Ovary (tissue), 9 donors: Measurements from ENCODE around the gene STK24. TPM values are rescaled to one million over a fixed set of nuclear protein-coding genes. Genes with fewer than 3 reads are reported as not detected.

Experiments
- DNase-seq, 5 donors: peaks; one replicate each; pipeline ENCODE4 v3.0.0-alpha.2; 2019 to 2020
- H3K27ac ChIP-seq, 2 donors: fragments of 200-600 bp; one replicate each; pipeline versions ENCODE4 v1.5.1 to v1.8.0; 2019 to 2022
- H3K27me3 ChIP-seq: fragments of 200-600 bp; one replicate; pipeline ENCODE4 v1.8.0; 2022
- H3K36me3 ChIP-seq: fragments of 200-600 bp; sonication (generic); one replicate; pipeline ENCODE4 v1.5.1; 2019
- H3K4me1 ChIP-seq: one replicate; pipeline ENCODE4 v1.8.1; 2013; ENCODE audit warnings: mild to moderate bottlenecking, moderate library complexity; ENCODE audit not compliant: insufficient read depth
- H3K4me3 ChIP-seq: fragments of 200-600 bp; sonication (generic); one replicate; pipeline ENCODE4 v1.5.1; 2017
- H3K9me3 ChIP-seq, 2 donors: fragments of 200-600 bp in 1 of 2; sonication (generic) in 1 of 2; one replicate each; pipeline versions ENCODE4 v1.5.1 to v1.8.1; 2013 to 2019; ENCODE audit warnings: mild to moderate bottlenecking in 1 of 2, moderate library complexity in 1 of 2
- EP300 ChIP-seq: sonication (generic); formaldehyde crosslinking; IDR thresholded peaks from one replicate; pipeline ENCODE4 v1.6.1; 2017; ENCODE audit warnings: antibody characterized with exemption
- POLR2A ChIP-seq: fragments of 450-650 bp; IDR thresholded peaks from one replicate; pipeline ENCODE4 v1.6.1; 2017; ENCODE audit warnings: antibody characterized with exemption, mild to moderate bottlenecking, moderate library complexity
- WGBS, 3 donors: extraction: QIAGEN DNeasy Blood & Tissue Kit in 1 of 3; methylation state at CpG; one replicate each; pipeline versions ENCODE4 v1.1.5 to v1.1.7; 2013 to 2017; 5-methylcytosine and 5-hydroxymethylcytosine counted together
- intact Hi-C, 4 donors: fragments of 100-400 bp; cut with DNase I; formaldehyde crosslinking; loops; one replicate each; pipeline versions ENCODE4 v1.11.0 to v1.15.1; 2022 to 2023
- polyA plus RNA-seq, 2 donors: library from polyadenylated mRNA; stranded (reverse); fragments of 200-250 nt in 1 of 2; fragments of 350-450 nt in 1 of 2; fragmentation: Illumina TruSeq in 1 of 2; extraction: RNeasy Lipid Tissue Mini Kit (QIAGEN cat#74804) in 1 of 2; gene quantifications; one replicate each; pipeline ENCODE4 v1.2.3, GENCODE V29; 2013 to 2014
- total RNA-seq, 7 donors: library from RNA; depleted of rRNA in 2 of 7; stranded (reverse); fragments of >200 nt in 2 of 7; fragmentation: NEBNext Ultra II Directional in 3 of 7; extraction: Animal tissue kit (Norgen Biotek cat#: 25700) in 3 of 7; gene quantifications; one replicate each; pipeline versions ENCODE4 v1.1.0 to v1.2.4, GENCODE V29; 2016 to 2023
- TF ChIP-seq, protein P1 (sequence below), 3 donors: fragments of 450-650 bp in 2 of 3; fragments of 200-600 bp in 1 of 3; IDR thresholded peaks; one replicate each; pipeline versions ENCODE4 v1.5.1 to v1.8.0; 2016 to 2022; ENCODE audit warnings: antibody characterized with exemption in 3 of 3, mild to moderate bottlenecking in 1 of 3
- donor health status: DM: no; HTN: no; CAD: no; lungs with moderate emphysema.
- donor health status: DM: no; HTN: no; CAD: no.
- donor health status: Bipolar disorder and iron deficiency.
- donor health status: DM: yes; HTN: yes; CAD: no.
- donor health status: DM: no; HTN: no; CAD: no.
- donor health status: DM: yes; HTN: yes; CAD: no.

STK24 gene
- total and polyA plus RNA-seq, 9 donors, result 34.0 to 153 (median 60.6) TPM

DNA sequence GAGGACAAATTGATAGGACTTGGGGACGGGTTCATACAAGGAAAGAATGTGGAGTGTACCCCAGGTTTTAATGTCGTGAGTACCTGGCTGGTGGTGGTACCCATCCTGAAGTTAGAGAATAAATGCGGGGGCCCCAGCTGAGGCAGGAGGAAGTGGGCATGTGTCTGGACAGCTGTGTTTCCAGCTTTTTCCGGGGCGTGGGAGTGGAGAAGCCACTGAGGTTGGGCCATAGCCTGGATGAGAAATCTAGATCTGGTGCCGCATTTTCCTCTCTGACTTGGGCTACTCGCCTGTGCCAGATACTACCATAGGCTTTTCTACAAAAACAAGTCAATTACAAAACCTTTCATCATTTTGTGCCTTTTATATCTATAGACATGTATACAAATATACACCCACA is 147.4 kb downstream of the STK24 start:
- intact Hi-C loops, result no loop called here
- TF ChIP-seq EP300, result no peak
- DNase-seq, result no peak
- no peak overlapping the region for H3K4me3 ChIP-seq
- H3K27ac ChIP-seq, result no peak overlapping the region
- H3K9me3 ChIP-seq, result no peaks in the 10 kb centered on the region
- H3K36me3 ChIP-seq, result no peaks in the 10 kb centered on the region
- 88 to 96% (median 91%) methylated on average over 7 of the region's 7 CpGs for WGBS, 3 donors
- no peaks in the 10 kb centered on the region for H3K27me3 ChIP-seq
- no peaks in the 10 kb centered on the region for H3K4me1 ChIP-seq

DNA sequence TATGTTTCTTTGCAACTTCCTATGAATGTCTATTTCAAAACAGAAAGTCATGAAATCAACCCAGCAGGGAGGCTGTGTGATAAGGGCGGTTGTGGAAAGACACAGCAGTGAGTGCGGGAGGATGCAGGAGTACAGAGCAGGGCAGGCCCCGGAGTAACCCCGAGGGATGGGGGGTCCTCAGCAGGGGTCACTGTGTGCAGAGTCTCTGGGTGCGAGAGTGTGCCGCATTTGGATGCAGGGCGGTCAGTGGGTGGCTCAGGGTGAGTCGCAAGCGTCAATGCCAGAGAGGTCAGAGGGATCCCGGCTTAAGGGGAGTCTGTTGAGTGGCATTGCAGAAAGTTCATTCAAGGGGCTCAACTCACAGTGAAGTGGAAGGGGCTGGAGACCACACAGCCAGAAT is 147.8 kb downstream of the STK24 start:
- Histone ChIP-seq H3K36me3 (no peaks in the 10 kb centered on the region), H3K4me3 (no peak overlapping the region), H3K27ac (no peak overlapping the region), H3K27me3 (no peaks in the 10 kb centered on the region), H3K4me1 (no peaks in the 10 kb centered on the region), H3K9me3 (no peaks in the 10 kb centered on the region)
- intact Hi-C loops, result no loop called here
- 78 to 81% (median 79%) methylated on average over 10 of the region's 10 CpGs for WGBS, 3 donors
- no peak for TF ChIP-seq EP300
- TF ChIP-seq POLR2A, result no peak
- TF ChIP-seq, protein P1, sequence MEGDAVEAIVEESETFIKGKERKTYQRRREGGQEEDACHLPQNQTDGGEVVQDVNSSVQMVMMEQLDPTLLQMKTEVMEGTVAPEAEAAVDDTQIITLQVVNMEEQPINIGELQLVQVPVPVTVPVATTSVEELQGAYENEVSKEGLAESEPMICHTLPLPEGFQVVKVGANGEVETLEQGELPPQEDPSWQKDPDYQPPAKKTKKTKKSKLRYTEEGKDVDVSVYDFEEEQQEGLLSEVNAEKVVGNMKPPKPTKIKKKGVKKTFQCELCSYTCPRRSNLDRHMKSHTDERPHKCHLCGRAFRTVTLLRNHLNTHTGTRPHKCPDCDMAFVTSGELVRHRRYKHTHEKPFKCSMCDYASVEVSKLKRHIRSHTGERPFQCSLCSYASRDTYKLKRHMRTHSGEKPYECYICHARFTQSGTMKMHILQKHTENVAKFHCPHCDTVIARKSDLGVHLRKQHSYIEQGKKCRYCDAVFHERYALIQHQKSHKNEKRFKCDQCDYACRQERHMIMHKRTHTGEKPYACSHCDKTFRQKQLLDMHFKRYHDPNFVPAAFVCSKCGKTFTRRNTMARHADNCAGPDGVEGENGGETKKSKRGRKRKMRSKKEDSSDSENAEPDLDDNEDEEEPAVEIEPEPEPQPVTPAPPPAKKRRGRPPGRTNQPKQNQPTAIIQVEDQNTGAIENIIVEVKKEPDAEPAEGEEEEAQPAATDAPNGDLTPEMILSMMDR (IDR thresholded peaks at IDR 0.05), result no peak
- no peak for DNase-seq

DNA sequence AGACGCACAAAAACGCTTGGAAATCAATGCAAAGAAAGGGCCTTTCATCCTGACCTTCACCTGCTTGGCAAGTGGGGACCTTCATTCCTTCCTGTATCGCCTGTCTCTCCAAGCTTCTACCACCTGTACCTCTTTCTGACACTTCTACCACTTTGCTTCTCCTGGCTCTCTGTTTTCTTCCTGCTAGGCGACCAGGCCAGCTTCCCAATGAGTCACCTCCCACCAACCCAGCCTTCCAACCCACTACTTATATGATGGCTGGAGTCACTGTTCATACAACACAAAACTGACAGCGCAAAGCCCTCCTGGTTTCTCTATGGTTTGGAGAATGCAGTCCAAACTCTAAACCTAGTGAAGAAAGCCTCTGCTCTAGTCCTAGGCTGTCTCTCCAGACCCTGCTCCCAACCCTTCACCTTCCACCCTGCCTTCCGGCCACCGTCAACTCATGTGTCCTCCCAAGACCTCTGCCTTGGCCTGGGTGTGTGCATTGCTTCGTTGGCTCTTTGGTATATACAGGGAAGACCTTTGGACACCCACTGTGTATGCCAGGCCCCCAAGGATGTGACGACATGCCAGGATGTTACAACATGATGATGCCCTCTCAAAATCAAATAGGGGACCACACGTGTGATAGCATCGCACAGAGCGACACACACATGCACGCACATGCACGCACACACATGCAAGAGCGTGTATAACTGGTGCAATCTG is 148.5 kb downstream of the STK24 start:
- no peaks in the 10 kb centered on the region for H3K27me3 ChIP-seq
- DNase-seq, result no peak
- H3K27ac ChIP-seq, result no peak overlapping the region
- no peaks in the 10 kb centered on the region for H3K9me3 ChIP-seq
- no peaks in the 10 kb centered on the region for H3K4me1 ChIP-seq
- intact Hi-C loops, result no loop called here
- H3K36me3 ChIP-seq, result no peaks in the 10 kb centered on the region
- 88 to 90% (median 89%) methylated on average over 15 of the region's 15 CpGs for WGBS, 3 donors
- no peak overlapping the region for H3K4me3 ChIP-seq
- TF ChIP-seq, protein P1 (IDR thresholded peaks at IDR 0.05), result no peak
- TF ChIP-seq POLR2A (no peak), EP300 (no peak)

DNA sequence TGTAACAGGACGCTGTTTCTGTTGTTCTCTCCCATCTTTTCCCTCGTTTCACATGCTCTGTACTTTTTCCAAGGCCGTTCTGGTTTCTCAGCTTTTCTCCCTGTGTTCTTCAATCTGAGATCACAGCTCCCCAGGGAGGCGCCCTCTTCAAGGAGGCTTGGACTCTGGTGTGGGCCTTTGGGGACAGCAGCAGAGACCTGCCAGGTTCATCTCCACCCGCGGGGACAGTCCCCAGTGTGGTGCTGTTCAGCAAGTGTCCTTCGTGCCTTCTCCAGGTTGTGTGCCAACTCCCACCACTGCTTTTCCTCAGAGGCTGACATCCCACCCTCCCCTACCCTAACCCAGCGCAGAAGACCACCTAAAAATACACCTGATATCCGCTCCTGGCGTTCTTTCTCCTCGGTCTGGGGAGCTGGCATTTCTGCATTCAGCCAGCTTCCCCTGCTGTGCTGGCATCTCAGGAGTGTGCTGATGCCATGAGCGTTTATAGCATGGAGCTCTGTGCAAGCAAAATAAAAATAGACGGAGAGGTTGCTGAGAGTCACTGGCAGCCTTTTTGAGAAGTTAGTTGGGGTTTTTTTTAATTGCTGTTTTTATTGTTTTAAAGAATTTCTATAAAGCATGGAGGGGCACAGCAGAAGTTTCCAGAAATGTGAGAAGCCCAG is 149.4 kb downstream of the STK24 start:
- H3K9me3 ChIP-seq, result no peaks in the 10 kb centered on the region
- H3K27me3 ChIP-seq, result no peaks in the 10 kb centered on the region
- no peaks in the 10 kb centered on the region for H3K4me1 ChIP-seq
- H3K36me3 ChIP-seq, result no peaks in the 10 kb centered on the region
- TF ChIP-seq, protein P1 (IDR thresholded peaks at IDR 0.05), result no peak
- TF ChIP-seq EP300, result no peak
- TF ChIP-seq POLR2A, result no peak
- no peak overlapping the region for H3K27ac ChIP-seq
- intact Hi-C loops, result no loop called here
- H3K4me3 ChIP-seq, result no peak overlapping the region
- DNase-seq, result no peak
- WGBS, 3 donors, result 75 to 82% (median 81%) methylated on average over 13 of the region's 13 CpGs

DNA sequence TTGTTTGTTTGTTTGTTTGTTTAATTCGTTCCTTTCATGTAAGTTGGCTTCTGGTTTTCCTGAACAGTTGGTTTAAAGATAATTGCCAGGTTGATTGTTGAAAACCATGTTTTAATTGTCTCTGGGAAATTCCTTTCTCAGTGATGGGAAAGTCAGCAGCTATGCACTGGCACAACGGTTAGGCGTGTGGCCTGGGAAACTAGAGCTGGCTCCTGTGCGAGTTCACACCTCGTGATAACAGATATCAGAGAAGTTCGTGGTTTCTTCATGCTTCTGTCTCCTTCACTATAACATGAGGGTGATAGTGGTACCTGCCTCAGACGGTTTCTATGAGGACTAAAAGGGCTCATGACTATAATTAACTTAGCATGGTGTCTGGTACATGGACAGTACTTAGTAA is 153.5 kb downstream of the STK24 start:
- H3K9me3 ChIP-seq, result no peaks in the 10 kb centered on the region
- no peak overlapping the region for H3K27ac ChIP-seq
- H3K4me1 ChIP-seq, result no peaks in the 10 kb centered on the region
- TF ChIP-seq POLR2A (no peak), EP300 (no peak)
- TF ChIP-seq, protein P1 (IDR thresholded peaks at IDR 0.05), result no peak
- 80 to 85% (median 83%) methylated on average over 7 of the region's 7 CpGs for WGBS, 3 donors
- DNase-seq, result no peak
- no peaks in the 10 kb centered on the region for H3K27me3 ChIP-seq
- H3K4me3 ChIP-seq, result no peak overlapping the region
- H3K36me3 ChIP-seq, result no peaks in the 10 kb centered on the region
- intact Hi-C loops, result no loop called here
